LHCN-M2 (cell line): Measurements from ENCODE around the gene WNK4. TPM values are rescaled to one million over a fixed set of nuclear protein-coding genes. Genes with fewer than 3 reads are reported as not detected.

Source experiments
- DNase-seq: peaks from one replicate; pipeline ENCODE4 v3.0.0-alpha.2; 2012; ENCODE audit warnings: low read depth
- total RNA-seq: library from RNA; depleted of rRNA; stranded (reverse); fragments of >200 nt; gene quantifications from 2 replicates; pipeline ENCODE4 v1.2.3, GENCODE V29; 2014

Gene WNK4
- total RNA-seq, 1 experiment from 2014 or later: not detected

GRCh38 chr17:42772945-42773289 lies 7.5 kb upstream of the WNK4 start:
- no peak for DNase-seq

GRCh38 chr17:42773290-42774035 lies 6.9 kb upstream of the WNK4 start, which contains the start of gene VPS25:
VPS25 (plus strand) TSS chr17:42773449; CDS start chr17:42773476, 27 bp downstream.
- peak; percentile 79 for DNase-seq

- peak; percentile 30 for DNase-seq
Observed at GRCh38 chr17:42774066-42774745, 6.2 kb upstream of the WNK4 start.

GRCh38 chr17:42775534-42776098 lies 4.8 kb upstream of the WNK4 start:
- no peak for DNase-seq

GRCh38 chr17:42778570-42778969 lies 1.8 kb upstream of the WNK4 start:
- no peak for DNase-seq

GRCh38 chr17:42779304-42779935 lies 990 bp upstream of the WNK4 start:
- no peak for DNase-seq

- no peak for DNase-seq
Observed at GRCh38 chr17:42780851-42781638, 635 bp downstream of the WNK4 start.

GRCh38 chr17:42781639-42782165 lies 1.3 kb downstream of the WNK4 start:
- no peak for DNase-seq

- no peak for DNase-seq
Observed at GRCh38 chr17:42782166-42783061, 2.0 kb downstream of the WNK4 start.

GRCh38 chr17:42783062-42783790 lies 2.8 kb downstream of the WNK4 start:
- no peak for DNase-seq

GRCh38 chr17:42783791-42784138 lies 3.4 kb downstream of the WNK4 start:
- DNase-seq: no peak

- no peak for DNase-seq
Observed at GRCh38 chr17:42784409-42784808, 4.0 kb downstream of the WNK4 start.

- no peak for DNase-seq
Observed at GRCh38 chr17:42784811-42785592, 4.6 kb downstream of the WNK4 start.

GRCh38 chr17:42787266-42787665 lies 6.9 kb downstream of the WNK4 start:
- DNase-seq: no peak

GRCh38 chr17:42791948-42792347 lies 11.5 kb downstream of the WNK4 start:
- DNase-seq: no peak

GRCh38 chr17:42792545-42792944 lies 12.1 kb downstream of the WNK4 start:
- no peak for DNase-seq

- no peak for DNase-seq
Observed at GRCh38 chr17:42795061-42795460, 14.7 kb downstream of the WNK4 start.

GRCh38 chr17:42795465-42795864 lies 15.1 kb downstream of the WNK4 start:
- no peak for DNase-seq
